ENCODE measurements around the gene LIPC. TPM values are rescaled to one million over a fixed set of nuclear protein-coding genes. Genes with fewer than 3 reads are reported as not detected.

LIPC gene
- total and polyA plus RNA-seq, 9 donors = 0.13 to 2.1 (median 0.30) TPM

- 89% methylated on average over 3 of the region's 6 CpGs for WGBS (ENCODE audit: insufficient coverage)
- H3K27me3 ChIP-seq (ENCODE audit: control insufficient read depth, insufficient read depth, low read length) = no peaks in the 10 kb centered on the region
- no peaks in the 10 kb centered on the region for H3K36me3 ChIP-seq (ENCODE audit: control insufficient read depth, insufficient read depth, low read length)
- H3K4me3 ChIP-seq (ENCODE audit: low read length) = no peak overlapping the region
- no peaks in the 10 kb centered on the region for H3K9me3 ChIP-seq (replicated peaks; ENCODE audit: control insufficient read depth, low read depth, low read length)
- H3K4me1 ChIP-seq (ENCODE audit: control insufficient read depth, insufficient read depth, low read length) = peaks cover 22% of the 10 kb centered on the region
- no peak overlapping the region for H3K27ac ChIP-seq (ENCODE audit: low read length)
- DNase-seq = no peak
Observed at GRCh38 chr15:58503139-58504027, 71.6 kb downstream of the LIPC start.

- WGBS (ENCODE audit: insufficient coverage) = 89% methylated on average over 5 of the region's 6 CpGs
- Histone ChIP-seq H3K27ac (ENCODE audit: low read length) (no peak overlapping the region), H3K9me3 (replicated peaks; ENCODE audit: control insufficient read depth, low read depth, low read length) (no peaks in the 10 kb centered on the region), H3K4me1 (ENCODE audit: control insufficient read depth, insufficient read depth, low read length) (peaks cover 16% of the 10 kb centered on the region), H3K36me3 (ENCODE audit: control insufficient read depth, insufficient read depth, low read length) (no peaks in the 10 kb centered on the region), H3K4me3 (ENCODE audit: low read length) (no peak overlapping the region), H3K27me3 (ENCODE audit: control insufficient read depth, insufficient read depth, low read length) (no peaks in the 10 kb centered on the region)
- DNase-seq = no peak
Observed at GRCh38 chr15:58504674-58505234, 73.0 kb downstream of the LIPC start.

- Histone ChIP-seq H3K36me3 (ENCODE audit: control insufficient read depth, insufficient read depth, low read length) (no peaks in the 10 kb centered on the region), H3K27me3 (ENCODE audit: control insufficient read depth, insufficient read depth, low read length) (no peaks in the 10 kb centered on the region), H3K4me1 (ENCODE audit: control insufficient read depth, insufficient read depth, low read length) (peaks cover 16% of the 10 kb centered on the region), H3K27ac (ENCODE audit: low read length) (no peak overlapping the region), H3K9me3 (replicated peaks; ENCODE audit: control insufficient read depth, low read depth, low read length) (no peaks in the 10 kb centered on the region), H3K4me3 (ENCODE audit: low read length) (no peak overlapping the region)
- 83% methylated on average over 7 of the region's 7 CpGs for WGBS (ENCODE audit: insufficient coverage)
- no peak for DNase-seq
Observed at GRCh38 chr15:58505581-58505980, 73.8 kb downstream of the LIPC start.

DNA sequence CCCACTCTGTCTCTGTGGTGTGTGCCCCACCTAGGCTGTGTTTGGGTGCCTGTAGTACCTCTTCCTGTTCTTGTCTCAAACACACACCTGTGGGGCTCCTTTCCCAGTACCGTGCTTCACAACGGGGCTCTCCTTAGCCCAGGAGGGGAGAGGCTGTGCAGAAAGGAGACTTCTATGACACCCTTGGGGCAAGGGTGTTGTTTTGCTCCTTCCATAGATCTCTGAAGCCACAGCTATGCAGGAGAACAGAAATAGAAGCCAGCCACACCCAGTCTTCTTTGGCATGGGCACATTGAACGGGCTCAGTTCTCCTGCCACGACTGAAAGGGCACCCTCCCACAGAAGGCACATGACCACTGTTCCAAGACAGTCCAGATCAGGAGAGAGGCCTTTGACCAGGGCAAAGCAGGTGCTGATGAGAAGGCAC, 74.3 kb downstream of the LIPC start:
- peaks cover 17% of the 10 kb centered on the region for H3K4me1 ChIP-seq (ENCODE audit: control insufficient read depth, insufficient read depth, low read length)
- H3K9me3 ChIP-seq (replicated peaks; ENCODE audit: control insufficient read depth, low read depth, low read length) = no peaks in the 10 kb centered on the region
- 40% methylated on average over 1 of the region's 4 CpGs for WGBS (ENCODE audit: insufficient coverage)
- H3K4me3 ChIP-seq (ENCODE audit: low read length) = no peak overlapping the region
- H3K27me3 ChIP-seq (ENCODE audit: control insufficient read depth, insufficient read depth, low read length) = no peaks in the 10 kb centered on the region
- no peaks in the 10 kb centered on the region for H3K36me3 ChIP-seq (ENCODE audit: control insufficient read depth, insufficient read depth, low read length)
- DNase-seq = no peak
- H3K27ac ChIP-seq (ENCODE audit: low read length) = no peak overlapping the region

DNA sequence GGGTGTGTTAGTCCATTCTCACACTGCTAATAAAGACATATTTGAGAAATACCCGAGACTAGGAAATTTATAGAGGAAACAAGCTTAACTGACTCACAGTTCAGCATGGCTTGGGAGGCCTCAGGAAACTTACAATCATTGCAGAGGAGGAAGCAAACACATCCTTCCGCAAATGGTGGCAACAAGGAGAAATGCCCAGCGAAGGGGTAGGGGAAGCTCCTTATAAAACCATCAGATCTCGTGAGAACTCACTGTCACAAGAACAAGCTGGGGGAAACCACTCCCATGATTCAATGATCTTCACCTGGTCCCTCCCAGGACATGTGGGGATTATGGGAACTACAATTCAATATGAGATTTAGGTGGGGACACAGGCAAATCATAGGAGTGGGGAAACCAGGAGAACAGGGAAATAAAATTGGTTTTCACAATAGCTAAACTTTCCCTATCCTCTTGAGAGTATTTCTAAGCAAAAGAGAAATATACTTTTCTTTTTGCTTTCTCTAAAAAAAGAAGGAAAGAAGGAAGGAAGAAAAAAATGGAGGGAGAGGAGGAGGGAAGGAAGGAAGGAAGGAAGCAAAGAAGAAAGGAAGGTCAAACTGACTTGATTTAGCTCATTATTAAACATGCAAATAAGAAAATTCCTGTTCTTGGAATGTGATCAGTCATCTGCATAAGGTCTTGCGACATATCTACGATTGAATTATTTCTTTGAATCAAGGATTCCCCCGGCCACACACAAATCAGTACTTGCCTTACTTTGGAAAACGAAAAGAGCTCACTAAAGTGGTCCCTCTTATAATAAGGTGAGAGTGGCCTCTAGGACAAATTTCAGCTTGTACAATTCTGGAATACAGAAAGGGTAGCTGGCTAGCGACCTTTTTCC, 75.2 kb downstream of the LIPC start:
- DNase-seq = no peak
- Histone ChIP-seq H3K27ac (ENCODE audit: low read length) (no peak overlapping the region), H3K4me3 (ENCODE audit: low read length) (no peak overlapping the region), H3K36me3 (ENCODE audit: control insufficient read depth, insufficient read depth, low read length) (no peaks in the 10 kb centered on the region), H3K4me1 (ENCODE audit: control insufficient read depth, insufficient read depth, low read length) (peaks cover 21% of the 10 kb centered on the region), H3K9me3 (replicated peaks; ENCODE audit: control insufficient read depth, low read depth, low read length) (no peaks in the 10 kb centered on the region), H3K27me3 (ENCODE audit: control insufficient read depth, insufficient read depth, low read length) (no peaks in the 10 kb centered on the region)
- WGBS (ENCODE audit: insufficient coverage) = 81% methylated on average over 3 of the region's 9 CpGs

GRCh38 chr15:58509556-58509955, 77.8 kb downstream of the LIPC start:
- no peaks in the 10 kb centered on the region for H3K27me3 ChIP-seq (ENCODE audit: control insufficient read depth, insufficient read depth, low read length)
- H3K9me3 ChIP-seq (replicated peaks; ENCODE audit: control insufficient read depth, low read depth, low read length) = no peaks in the 10 kb centered on the region
- H3K36me3 ChIP-seq (ENCODE audit: control insufficient read depth, insufficient read depth, low read length) = no peaks in the 10 kb centered on the region
- H3K4me1 ChIP-seq (ENCODE audit: control insufficient read depth, insufficient read depth, low read length) = peaks cover 34% of the 10 kb centered on the region
- H3K27ac ChIP-seq (ENCODE audit: low read length) = no peak overlapping the region
- no peak overlapping the region for H3K4me3 ChIP-seq (ENCODE audit: low read length)
- no peak for DNase-seq
- no CpG with 5 or more reads among the region's 1 CpG for WGBS (ENCODE audit: insufficient coverage)

- no peak overlapping the region for H3K27ac ChIP-seq (ENCODE audit: low read length)
- no peak overlapping the region for H3K4me3 ChIP-seq (ENCODE audit: low read length)
- WGBS (ENCODE audit: insufficient coverage) = 100% methylated on average over 1 of the region's 10 CpGs
- no peaks in the 10 kb centered on the region for H3K36me3 ChIP-seq (ENCODE audit: control insufficient read depth, insufficient read depth, low read length)
- no peaks in the 10 kb centered on the region for H3K27me3 ChIP-seq (ENCODE audit: control insufficient read depth, insufficient read depth, low read length)
- H3K9me3 ChIP-seq (replicated peaks; ENCODE audit: control insufficient read depth, low read depth, low read length) = peaks cover 4% of the 10 kb centered on the region
- no peak for DNase-seq
- peaks cover 26% of the 10 kb centered on the region for H3K4me1 ChIP-seq (ENCODE audit: control insufficient read depth, insufficient read depth, low read length)
Observed at GRCh38 chr15:58510715-58511598, 79.2 kb downstream of the LIPC start.

DNA sequence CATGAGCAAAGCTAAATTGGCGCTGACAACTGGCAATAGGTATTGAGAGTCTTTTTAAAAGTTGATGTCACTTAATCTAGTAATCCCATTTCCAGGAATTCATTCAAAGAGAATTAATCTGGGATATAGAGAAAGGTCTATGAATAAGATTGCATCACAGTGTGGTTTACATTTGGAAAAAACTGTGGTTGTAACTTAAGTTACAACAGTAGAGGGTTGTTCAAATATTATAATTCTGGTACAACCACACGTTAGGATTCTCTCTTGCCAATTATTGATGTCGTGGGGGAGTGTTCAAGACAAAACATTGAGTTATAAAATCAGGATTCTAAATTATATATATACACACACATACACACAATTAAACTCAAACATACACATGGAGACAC, 79.8 kb downstream of the LIPC start:
- Histone ChIP-seq H3K27ac (ENCODE audit: low read length) (no peak overlapping the region), H3K27me3 (ENCODE audit: control insufficient read depth, insufficient read depth, low read length) (no peaks in the 10 kb centered on the region), H3K4me3 (ENCODE audit: low read length) (no peak overlapping the region), H3K9me3 (replicated peaks; ENCODE audit: control insufficient read depth, low read depth, low read length) (peaks cover 4% of the 10 kb centered on the region), H3K4me1 (ENCODE audit: control insufficient read depth, insufficient read depth, low read length) (peaks cover 20% of the 10 kb centered on the region), H3K36me3 (ENCODE audit: control insufficient read depth, insufficient read depth, low read length) (no peaks in the 10 kb centered on the region)
- no peak for DNase-seq
- no CpG with 5 or more reads among the region's 3 CpGs for WGBS (ENCODE audit: insufficient coverage)

DNA sequence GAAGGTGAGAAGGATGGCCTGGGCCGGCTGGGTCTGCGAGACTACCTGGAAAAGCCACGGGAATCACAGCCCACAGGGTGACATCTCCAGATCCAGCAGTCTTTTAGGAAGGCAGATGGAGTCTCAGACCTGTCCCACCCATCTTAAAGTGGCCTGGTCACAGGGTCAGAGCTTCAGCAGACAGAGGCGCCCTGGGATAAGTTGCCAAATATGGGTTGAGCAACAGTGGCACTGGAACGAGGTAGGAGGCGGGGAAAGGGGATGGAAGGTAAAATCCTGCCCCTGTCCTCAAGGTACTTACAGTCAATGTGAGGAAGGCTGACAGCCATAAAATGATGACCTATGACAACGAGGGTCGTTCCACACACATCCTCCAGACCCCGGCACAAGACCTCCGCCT, 80.7 kb downstream of the LIPC start:
- no peak overlapping the region for H3K4me3 ChIP-seq (ENCODE audit: low read length)
- H3K36me3 ChIP-seq (ENCODE audit: control insufficient read depth, insufficient read depth, low read length) = no peaks in the 10 kb centered on the region
- WGBS (ENCODE audit: insufficient coverage) = 76% methylated on average over 6 of the region's 10 CpGs
- H3K9me3 ChIP-seq (replicated peaks; ENCODE audit: control insufficient read depth, low read depth, low read length) = peaks cover 4% of the 10 kb centered on the region
- H3K4me1 ChIP-seq (ENCODE audit: control insufficient read depth, insufficient read depth, low read length) = peaks cover 23% of the 10 kb centered on the region
- no peak for DNase-seq
- no peak overlapping the region for H3K27ac ChIP-seq (ENCODE audit: low read length)
- H3K27me3 ChIP-seq (ENCODE audit: control insufficient read depth, insufficient read depth, low read length) = no peaks in the 10 kb centered on the region
